IMR-90 (cell line): ENCODE measurements around the gene GAS7. TPM values are rescaled to one million over a fixed set of nuclear protein-coding genes. Genes with fewer than 3 reads are reported as not detected.

Experiments
- ATAC-seq: fragments of 200-7000 bp; cut with Tn5 transposase; 2 replicates; pipeline ENCODE4 v1.9.1; 2020; ENCODE audit warnings: low read depth, mild to moderate bottlenecking, moderate library complexity
- BruUV-seq: library from RNA; stranded (reverse); fragments of 400-500 nt; replicated peaks from 2 replicates; lab custom pipeline; 2021; lab: Mats Ljungman, UMichigan
- CTCF ChIA-PET: fragments of 300-600 bp; formaldehyde crosslinking; extraction: SDS; loops from one replicate; lab custom pipeline; 2021; ENCODE audit warnings: antibody characterized with exemption; lab: Yijun Ruan, JAX
- POLR2A ChIA-PET: fragments of 300-600 bp; sonication (Branson Sonifier 250); formaldehyde crosslinking; loops from one replicate; lab custom pipeline; 2022; ENCODE audit warnings: antibody characterized with exemption; ENCODE audit not compliant: unreplicated experiment; lab: Charles Lee
- DNase-seq: peaks from one replicate; pipeline ENCODE4 v3.0.0; 2013
- H2AFZ ChIP-seq: replicated peaks from 2 replicates; pipeline ENCODE3; 2013; ENCODE audit warnings: low read length, mild to moderate bottlenecking; ENCODE audit not compliant: poor library complexity
- H2AK5ac ChIP-seq: 2 replicates; pipeline ENCODE4 v1.6.1; 2013; ENCODE audit warnings: low read depth, low read length, inconsistent platforms
- H2AK9ac ChIP-seq: replicated peaks from 2 replicates; pipeline ENCODE3; 2013; ENCODE audit warnings: mild to moderate bottlenecking, low read depth, low read length, moderate library complexity; ENCODE audit not compliant: poor library complexity
- H2BK120ac ChIP-seq: 2 replicates; pipeline ENCODE4 v1.6.1; 2013; ENCODE audit warnings: low read depth, low read length, inconsistent platforms
- H2BK15ac ChIP-seq: 3 replicates; pipeline ENCODE4 v1.6.1; 2013; ENCODE audit warnings: low read depth, low read length, inconsistent platforms
- H2BK20ac ChIP-seq: 2 replicates; pipeline ENCODE4 v1.6.1; 2013; ENCODE audit warnings: low read depth, mild to moderate bottlenecking, inconsistent platforms, low read length, moderate library complexity
- H2BK5ac ChIP-seq: 2 replicates; pipeline ENCODE4 v1.6.1; 2013; ENCODE audit warnings: mild to moderate bottlenecking, low read depth, low read length, inconsistent platforms; ENCODE audit not compliant: poor library complexity, severe bottlenecking
- H3K14ac ChIP-seq: replicated peaks from 2 replicates; pipeline ENCODE4 v1.6.1; 2013; ENCODE audit warnings: low read depth, low read length, inconsistent platforms
- H3K18ac ChIP-seq: 2 replicates; pipeline ENCODE4 v1.6.1; 2013; ENCODE audit warnings: low read depth, low read length, control low read depth
- H3K23ac ChIP-seq: 2 replicates; pipeline ENCODE4 v1.6.1; 2013; ENCODE audit warnings: low read depth, low read length, inconsistent platforms
- H3K27ac ChIP-seq: 2 replicates; pipeline ENCODE4 v1.5.1; 2013; ENCODE audit warnings: mild to moderate bottlenecking, control low read depth, low read length; ENCODE audit not compliant: insufficient read depth
- H3K27me3 ChIP-seq: 2 replicates; pipeline ENCODE4 v1.6.1; 2013; ENCODE audit warnings: low read length; ENCODE audit not compliant: control insufficient read depth, insufficient read depth
- H3K36me3 ChIP-seq: 2 replicates; pipeline ENCODE4 v1.6.1; 2013; ENCODE audit warnings: low read length, mixed read lengths; ENCODE audit not compliant: control insufficient read depth, insufficient read depth
- H3K4ac ChIP-seq: 2 replicates; pipeline ENCODE4 v1.6.1; 2013; ENCODE audit warnings: low read depth, low read length, inconsistent platforms
- H3K4me1 ChIP-seq: 2 replicates; pipeline ENCODE4 v1.6.1; 2013; ENCODE audit warnings: low read length, mixed read lengths; ENCODE audit not compliant: control insufficient read depth, insufficient read depth
- H3K4me2 ChIP-seq: 2 replicates; pipeline ENCODE4 v1.6.1; 2013; ENCODE audit warnings: low read depth, mild to moderate bottlenecking, control low read depth, low read length, moderate library complexity
- H3K4me3 ChIP-seq: 2 replicates; pipeline ENCODE4 v1.5.1; 2013; ENCODE audit warnings: low read depth, mild to moderate bottlenecking, control low read depth, low read length, moderate library complexity; ENCODE audit not compliant: insufficient read depth
- H3K56ac ChIP-seq: 2 replicates; pipeline ENCODE4 v1.6.1; 2013; ENCODE audit warnings: low read length, inconsistent platforms; ENCODE audit not compliant: insufficient read depth; ENCODE audit errors: extremely low read depth
- H3K79me1 ChIP-seq, 2 experiments: 2 replicates each; pipeline ENCODE4 v1.6.1; 2013; ENCODE audit warnings: low read length in 2 of 2, inconsistent platforms in 1 of 2, low read depth in 1 of 2
- H3K9ac ChIP-seq: 2 replicates; pipeline ENCODE4 v1.6.1; 2013; ENCODE audit warnings: low read depth, low read length, control low read depth
- H3K9me1 ChIP-seq: 2 replicates; pipeline ENCODE4 v1.6.1; 2013; ENCODE audit warnings: low read length, inconsistent platforms; ENCODE audit not compliant: insufficient read depth
- H3K9me3 ChIP-seq: 2 replicates; pipeline ENCODE4 v1.6.1; 2013; ENCODE audit warnings: low read length; ENCODE audit not compliant: control insufficient read depth, insufficient read depth
- H4K20me1 ChIP-seq: 2 replicates; pipeline ENCODE4 v1.6.1; 2013; ENCODE audit warnings: low read length, inconsistent platforms; ENCODE audit not compliant: insufficient read depth
- H4K5ac ChIP-seq: 2 replicates; pipeline ENCODE4 v1.6.1; 2013; ENCODE audit warnings: mild to moderate bottlenecking, low read depth, low read length, control low read depth
- H4K8ac ChIP-seq, 2 experiments: 2 replicates each; pipeline ENCODE4 v1.6.1; 2013; ENCODE audit warnings: low read depth in 2 of 2, low read length in 2 of 2, control low read depth in 1 of 2, inconsistent platforms in 1 of 2
- H4K91ac ChIP-seq: 2 replicates; pipeline ENCODE4 v1.6.1; 2013; ENCODE audit warnings: low read depth, low read length, inconsistent platforms; ENCODE audit not compliant: insufficient read depth
- BHLHE40 ChIP-seq: fragments of 150-350 bp; IDR thresholded peaks from 2 replicates; pipeline ENCODE4 v1.6.1; 2016; ENCODE audit warnings: mild to moderate bottlenecking, low read depth, low read length
- CHD1 ChIP-seq: IDR thresholded peaks from 2 replicates; pipeline ENCODE4 v1.6.1; 2012; ENCODE audit warnings: low read depth, low read length, improper control_type of control experiment
- CTCF ChIP-seq: conservative IDR thresholded peaks from 2 replicates; pipeline ENCODE4 v1.5.1; 2012; ENCODE audit warnings: mild to moderate bottlenecking, low read depth, low read length, improper control_type of control experiment
- ELK1 ChIP-seq: fragments of 150-350 bp; IDR thresholded peaks from 2 replicates; pipeline ENCODE4 v1.6.1; 2016; ENCODE audit warnings: low read depth, mild to moderate bottlenecking, low read length, moderate library complexity, borderline replicate concordance
- FOS ChIP-seq: fragments of 150-350 bp; IDR thresholded peaks from 2 replicates; pipeline ENCODE4 v1.6.1; 2016; ENCODE audit warnings: low read depth, low read length
- MXI1 ChIP-seq: IDR thresholded peaks from 2 replicates; pipeline ENCODE4 v1.6.1; 2012; ENCODE audit warnings: low read depth, mild to moderate bottlenecking, low read length, moderate library complexity, borderline replicate concordance
- NFE2L2 ChIP-seq: fragments of 150-350 bp; IDR thresholded peaks from 2 replicates; pipeline ENCODE4 v1.6.1; 2016; ENCODE audit warnings: low read depth, mild to moderate bottlenecking, low read length
- POLR2A ChIP-seq: IDR thresholded peaks from 2 replicates; pipeline ENCODE4 v1.6.1; 2012; ENCODE audit warnings: mild to moderate bottlenecking, low read depth, low read length
- RAD21 ChIP-seq: IDR thresholded peaks from 2 replicates; pipeline ENCODE4 v1.6.1; 2012; ENCODE audit warnings: low read length, improper control_type of control experiment
- RCOR1 ChIP-seq: IDR thresholded peaks from 2 replicates; pipeline ENCODE4 v1.6.1; 2012; ENCODE audit warnings: mild to moderate bottlenecking, low read length, improper control_type of control experiment; ENCODE audit not compliant: insufficient replicate concordance
- RFX5 ChIP-seq: IDR thresholded peaks from 2 replicates; pipeline ENCODE4 v1.8.0; 2012; ENCODE audit warnings: low read depth, mild to moderate bottlenecking, low read length, moderate library complexity
- SMC3 ChIP-seq: fragments of 150-350 bp; IDR thresholded peaks from 2 replicates; pipeline ENCODE4 v1.6.1; 2016; ENCODE audit warnings: low read depth, mild to moderate bottlenecking, antibody characterized with exemption, low read length, moderate library complexity
- USF2 ChIP-seq: fragments of 150-350 bp; IDR thresholded peaks from 2 replicates; pipeline ENCODE4 v1.6.1; 2017; ENCODE audit warnings: mild to moderate bottlenecking, antibody characterized with exemption, low read length, low read depth
- WGBS, 2 experiments: methylation state at CpG; one replicate each; pipeline versions ENCODE4 v1.1.5 to v1.1.7; 2013; ENCODE audit warnings: missing lambda C conversion rate in 2 of 2; ENCODE audit not compliant: insufficient read length in 1 of 2; ENCODE audit errors: extremely low coverage in 2 of 2; 5-methylcytosine and 5-hydroxymethylcytosine counted together
- dilution Hi-C: fragments of 300-500 bp; cut with HindIII; formaldehyde crosslinking; loops from one replicate; pipeline ENCODE4 v1.14.3; 2018; ENCODE audit warnings: low sequenced_read_pairs; ENCODE audit not compliant: unreplicated experiment
- in situ Hi-C: fragments of 300-500 bp; cut with MboI; formaldehyde crosslinking; loops from 3 replicates; pipeline ENCODE4 v1.14.3; 2019; ENCODE audit warnings: low sequenced_read_pairs, inconsistent platforms, mixed read lengths
- intact Hi-C: fragments of 100-400 bp; cut with micrococcal nuclease; formaldehyde crosslinking; loops from 2 replicates; pipeline ENCODE4 v1.10.0; 2022
- polyA plus RNA-seq, 3 experiments: library from polyadenylated mRNA; depleted of rRNA; stranded (reverse); fragments of >200 nt; gene quantifications; 2 replicates each; pipeline ENCODE4 v1.2.3, GENCODE V29; 2012; ENCODE audit warnings: low replicate concordance in 1 of 3
- total RNA-seq: library from RNA; depleted of rRNA; stranded (reverse); fragments of >200 nt; gene quantifications from 2 replicates; pipeline ENCODE4 v1.2.3, GENCODE V29; 2012

GAS7 gene
- total and polyA plus RNA-seq, 2 of the 4 experiments (the other 2 are of a cell fraction): 4.6 to 5.0 TPM

DNA sequence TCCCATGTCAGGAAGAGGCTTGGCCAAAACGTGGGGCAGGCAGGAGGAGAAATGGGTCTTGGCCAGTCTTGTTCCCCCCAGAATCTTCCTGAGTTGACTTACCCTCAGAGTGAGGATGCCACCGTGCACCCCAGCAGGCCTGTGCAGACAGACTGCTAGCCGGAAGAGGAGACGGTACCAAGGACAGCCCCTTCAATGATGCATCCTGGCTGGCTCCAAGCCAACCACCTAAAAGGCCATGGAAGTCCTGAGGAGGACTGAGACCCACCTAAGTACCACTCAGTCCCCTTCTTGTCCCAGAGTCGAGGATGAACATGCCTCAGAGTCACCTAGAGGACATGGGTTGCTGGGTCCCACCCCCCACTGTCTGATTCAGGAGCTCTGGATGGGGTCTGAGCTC lies 246.6 kb downstream of the GAS7 start:
- dilution Hi-C loops (no loop called here), in situ Hi-C loops (no loop called here), intact Hi-C loops (no loop called here)
- H3K36me3 ChIP-seq: no peaks in the 10 kb centered on the region
- no peak overlapping the region for H3K9ac ChIP-seq
- no peak overlapping the region for H3K4ac ChIP-seq
- no peaks in the 10 kb centered on the region for H3K9me3 ChIP-seq
- H2AK5ac ChIP-seq: no peak overlapping the region
- H3K27ac ChIP-seq: no peak overlapping the region
- no peak overlapping the region for H2AK9ac ChIP-seq
- H3K79me1 ChIP-seq: no peaks in the 10 kb centered on the region
- no peak overlapping the region for H4K5ac ChIP-seq
- CTCF ChIA-PET: no interaction called here
- POLR2A ChIA-PET: no interaction called here
- no peak overlapping the region for H2BK5ac ChIP-seq
- no TSS peak for BruUV-seq
- no peak overlapping the region for H2BK120ac ChIP-seq
- H3K27me3 ChIP-seq: no peaks in the 10 kb centered on the region
- H3K14ac ChIP-seq: no peak overlapping the region
- 90% methylated on average over 2 of the region's 5 CpGs; no CpG with 5 or more reads in 1 of the 2 experiments for WGBS, 2 experiments
- no peak overlapping the region for H2BK20ac ChIP-seq
- TF ChIP-seq CHD1: no peak
- no peak for TF ChIP-seq USF2
- no peak for TF ChIP-seq POLR2A
- no peak for TF ChIP-seq BHLHE40
- no peak for TF ChIP-seq RCOR1
- TF ChIP-seq RAD21: no peak
- TF ChIP-seq ELK1: no peak
- no peak for TF ChIP-seq CTCF
- no peak for TF ChIP-seq SMC3
- TF ChIP-seq RFX5: no peak
- TF ChIP-seq MXI1: no peak
- no peak for TF ChIP-seq NFE2L2
- TF ChIP-seq FOS: no peak
- no peak overlapping the region for H4K91ac ChIP-seq
- H4K20me1 ChIP-seq: no peaks in the 10 kb centered on the region
- no peak overlapping the region for H2AFZ ChIP-seq
- H3K4me2 ChIP-seq: no peak overlapping the region
- no peaks in the 10 kb centered on the region for H3K4me1 ChIP-seq
- H3K9me1 ChIP-seq: no peaks in the 10 kb centered on the region
- H2BK15ac ChIP-seq: no peak overlapping the region
- no peak overlapping the region for H3K18ac ChIP-seq
- H3K23ac ChIP-seq: no peak overlapping the region
- DNase-seq (no peak), ATAC-seq (no peak)
- H4K8ac ChIP-seq: no peak overlapping the region
- H3K4me3 ChIP-seq: no peak overlapping the region
- no peak overlapping the region for H3K56ac ChIP-seq
